ENCODE measurements around the gene ARHGEF16.

DNA sequence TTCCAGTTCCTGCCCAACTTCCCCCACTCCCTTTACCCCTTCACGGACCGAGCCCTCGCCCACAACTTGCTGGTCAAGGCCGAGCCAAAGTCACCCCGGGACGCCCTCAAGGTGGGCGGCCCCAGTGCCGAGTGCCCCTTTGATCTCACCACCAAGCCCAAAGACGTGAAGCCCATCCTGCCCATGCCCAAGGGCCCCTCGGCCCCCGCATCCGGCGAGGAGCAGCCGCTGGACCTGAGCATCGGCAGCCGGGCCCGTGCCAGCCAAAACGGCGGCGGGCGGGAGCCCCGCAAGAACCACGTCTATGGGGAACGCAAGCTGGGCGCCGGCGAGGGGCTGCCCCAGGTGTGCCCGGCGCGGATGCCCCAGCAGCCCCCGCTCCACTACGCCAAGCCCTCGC is 42.1 kb upstream of the ARHGEF16 start:
- TF ChIP-seq, protein P1, sequence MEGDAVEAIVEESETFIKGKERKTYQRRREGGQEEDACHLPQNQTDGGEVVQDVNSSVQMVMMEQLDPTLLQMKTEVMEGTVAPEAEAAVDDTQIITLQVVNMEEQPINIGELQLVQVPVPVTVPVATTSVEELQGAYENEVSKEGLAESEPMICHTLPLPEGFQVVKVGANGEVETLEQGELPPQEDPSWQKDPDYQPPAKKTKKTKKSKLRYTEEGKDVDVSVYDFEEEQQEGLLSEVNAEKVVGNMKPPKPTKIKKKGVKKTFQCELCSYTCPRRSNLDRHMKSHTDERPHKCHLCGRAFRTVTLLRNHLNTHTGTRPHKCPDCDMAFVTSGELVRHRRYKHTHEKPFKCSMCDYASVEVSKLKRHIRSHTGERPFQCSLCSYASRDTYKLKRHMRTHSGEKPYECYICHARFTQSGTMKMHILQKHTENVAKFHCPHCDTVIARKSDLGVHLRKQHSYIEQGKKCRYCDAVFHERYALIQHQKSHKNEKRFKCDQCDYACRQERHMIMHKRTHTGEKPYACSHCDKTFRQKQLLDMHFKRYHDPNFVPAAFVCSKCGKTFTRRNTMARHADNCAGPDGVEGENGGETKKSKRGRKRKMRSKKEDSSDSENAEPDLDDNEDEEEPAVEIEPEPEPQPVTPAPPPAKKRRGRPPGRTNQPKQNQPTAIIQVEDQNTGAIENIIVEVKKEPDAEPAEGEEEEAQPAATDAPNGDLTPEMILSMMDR (IDR thresholded peaks at IDR 0.05): no peak
- no peak for TF ChIP-seq POLR2A (IDR thresholded peaks at IDR 0.05)

Data from esophagus squamous epithelium (tissue), 4 donors.